EL (cell line): ENCODE results near the gene BMP7.
"Not testable (repeated sequence)": the region's sequence is repeated elsewhere in the genome, so short reads cannot be mapped to it uniquely, and the experiment has no call there.

Experiments used
- DNase-seq: peaks from one replicate; pipeline ENCODE4 v3.0.0-alpha.2; 2016

BMP7 gene

DNA sequence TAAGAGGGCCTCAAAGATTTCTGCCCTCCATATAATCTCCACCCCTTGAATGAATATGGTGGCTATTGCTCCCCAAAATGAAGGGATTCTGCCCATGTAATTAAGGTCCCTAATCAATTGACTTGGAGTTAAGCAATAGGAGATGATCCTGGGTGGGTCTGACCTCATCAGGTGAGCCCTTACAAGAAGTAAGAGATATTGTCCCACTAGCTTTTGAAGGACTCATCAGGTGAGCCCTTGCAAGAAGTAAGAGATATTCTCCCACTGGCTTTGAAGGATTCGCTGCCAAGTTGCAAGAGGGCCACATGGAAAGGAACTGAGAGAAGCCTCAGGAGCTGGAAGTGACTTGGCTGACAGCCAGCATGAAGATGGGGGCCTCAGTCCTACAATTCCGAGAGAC, 103.4 kb downstream of the BMP7 start:
- DNase-seq = no peak

DNA sequence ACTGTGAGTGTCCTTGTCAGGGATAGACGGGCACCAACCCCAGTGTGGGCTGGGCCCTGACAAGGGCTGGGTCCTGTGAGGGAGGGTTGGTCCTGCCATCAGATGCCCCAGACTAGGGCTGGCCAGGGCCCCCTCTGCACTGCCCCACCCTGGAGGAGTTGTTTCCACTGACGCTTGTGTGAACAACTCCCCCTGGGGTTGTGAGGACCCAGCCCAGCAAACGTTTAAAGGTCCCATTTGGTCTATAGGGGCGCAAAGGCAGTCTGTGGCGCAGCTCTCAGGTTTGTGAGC, 104.1 kb downstream of the BMP7 start:
- no peak for DNase-seq

DNA sequence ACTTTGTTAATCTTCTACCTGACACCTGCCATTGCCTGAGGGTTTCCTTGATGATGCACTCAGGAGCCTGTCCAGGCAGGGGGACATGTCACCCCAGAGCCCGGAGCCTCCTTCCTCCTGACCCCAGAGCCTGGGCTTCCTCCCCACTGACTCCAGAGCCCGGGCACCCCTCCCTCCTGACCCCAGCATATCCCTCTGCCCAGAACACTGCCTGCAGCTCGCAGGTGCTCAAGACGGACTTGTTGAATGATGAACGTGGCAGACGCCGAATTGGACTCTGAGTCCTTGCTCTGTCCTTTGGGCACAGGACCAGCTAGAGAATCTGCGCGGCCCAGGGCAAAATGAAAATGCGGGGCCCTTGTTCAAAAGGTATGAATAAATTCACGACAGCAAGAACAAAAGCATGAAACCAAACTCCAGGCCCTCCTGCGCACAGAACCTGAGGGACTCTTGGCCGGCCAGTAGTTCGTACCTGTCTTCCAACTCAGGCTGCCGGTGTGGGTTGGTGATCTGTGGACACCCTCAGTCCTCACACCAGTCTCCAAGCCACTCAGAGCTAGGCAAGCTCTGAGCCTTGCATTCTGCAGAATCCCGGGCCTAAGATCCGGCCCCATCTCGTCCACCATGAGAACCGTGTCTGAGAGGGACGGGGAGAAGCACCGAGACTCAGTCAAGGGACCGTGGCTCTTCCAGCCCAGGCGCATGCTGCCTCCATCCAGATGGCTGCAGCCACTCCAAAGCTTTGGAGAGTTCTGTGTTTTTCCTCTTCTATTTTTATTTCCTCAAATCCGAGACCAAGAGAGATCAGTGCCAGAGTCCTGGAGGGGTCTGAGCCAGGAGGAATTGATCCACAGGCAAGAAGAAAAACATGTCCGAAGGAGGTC, 104.7 kb downstream of the BMP7 start:
- no peak for DNase-seq

DNA sequence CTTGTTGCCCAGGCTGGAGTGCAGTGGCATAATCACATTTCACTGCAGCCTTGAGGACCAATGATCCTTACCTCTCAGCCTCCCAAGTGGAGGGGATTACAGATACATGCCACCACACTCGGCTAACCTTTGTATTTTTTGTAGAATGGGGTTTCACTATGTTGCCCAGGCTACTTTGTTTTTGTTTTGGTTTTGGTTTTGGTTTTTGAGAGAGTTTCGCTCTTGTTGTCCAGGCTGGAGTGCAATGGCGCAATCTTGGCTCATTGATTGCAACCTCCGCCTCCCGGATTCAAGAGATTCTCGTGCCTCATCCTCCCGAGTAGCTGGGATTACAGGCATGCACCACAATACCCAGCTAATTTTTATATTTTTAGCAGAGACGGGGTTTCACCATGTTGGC, 105.5 kb downstream of the BMP7 start:
- no peak for DNase-seq

DNA sequence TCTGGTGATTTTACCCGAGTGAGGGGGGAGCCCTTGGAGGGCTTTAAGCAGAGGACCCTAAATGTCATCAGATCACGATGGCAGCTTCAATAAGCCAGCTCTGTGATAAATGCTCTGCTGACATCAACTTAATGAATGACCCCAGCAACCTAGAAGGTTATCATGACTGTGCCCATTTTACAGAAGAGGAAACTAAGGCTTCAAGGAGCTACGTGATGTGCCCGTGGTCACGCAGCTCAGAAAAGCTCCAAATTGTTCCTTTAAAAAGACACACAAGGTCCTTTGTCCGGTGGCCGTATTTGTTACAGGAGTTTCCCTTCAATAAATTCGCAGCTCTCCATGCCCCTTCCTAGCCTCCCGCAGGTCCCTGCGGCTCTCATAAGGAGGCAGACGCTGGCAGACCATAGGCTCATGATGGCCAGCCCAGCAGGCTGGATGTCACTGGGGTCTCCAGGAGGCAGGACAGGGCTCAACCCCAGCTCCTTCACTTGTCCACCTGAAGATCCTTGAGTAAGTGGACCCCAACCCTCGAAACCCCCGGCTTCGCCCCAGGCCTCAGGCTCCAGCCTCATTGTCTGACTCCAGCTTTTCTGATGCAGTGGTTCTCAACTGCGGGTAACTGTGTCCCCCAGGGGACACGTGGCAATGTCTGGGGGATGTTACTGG, 106.4 kb downstream of the BMP7 start:
- no peak for DNase-seq

DNA sequence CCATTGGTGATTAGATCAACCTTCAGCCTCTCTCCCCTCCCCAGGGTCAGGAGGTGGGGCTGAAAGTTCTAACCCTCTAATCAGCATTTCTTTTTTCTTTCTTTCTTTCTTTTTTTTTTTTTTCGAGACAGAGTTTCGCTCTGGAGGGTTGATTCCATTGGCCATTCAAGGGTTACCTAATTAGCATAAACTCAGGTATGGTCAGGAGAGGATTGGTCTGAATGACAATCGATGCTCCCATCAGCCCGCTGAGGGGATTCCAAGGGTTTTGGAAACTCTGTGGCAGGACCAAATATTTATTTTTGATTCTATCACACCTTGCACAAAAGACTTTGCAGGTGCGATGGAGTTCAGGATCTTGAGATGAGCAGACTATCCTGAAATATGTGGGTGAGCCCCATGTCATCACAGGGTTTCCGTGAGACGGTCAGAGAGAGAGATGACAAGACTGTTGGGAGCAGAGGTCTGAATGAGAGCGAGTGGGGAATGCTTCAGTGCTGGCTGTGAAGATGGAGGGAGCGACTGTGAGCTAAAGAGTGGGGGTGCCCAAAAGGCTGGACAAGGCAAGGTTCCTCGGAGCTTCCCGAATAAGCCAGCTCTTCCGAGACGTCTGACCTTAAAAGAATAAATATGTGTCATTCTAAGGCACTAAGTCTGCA, 107.1 kb downstream of the BMP7 start:
- no peak for DNase-seq

DNA sequence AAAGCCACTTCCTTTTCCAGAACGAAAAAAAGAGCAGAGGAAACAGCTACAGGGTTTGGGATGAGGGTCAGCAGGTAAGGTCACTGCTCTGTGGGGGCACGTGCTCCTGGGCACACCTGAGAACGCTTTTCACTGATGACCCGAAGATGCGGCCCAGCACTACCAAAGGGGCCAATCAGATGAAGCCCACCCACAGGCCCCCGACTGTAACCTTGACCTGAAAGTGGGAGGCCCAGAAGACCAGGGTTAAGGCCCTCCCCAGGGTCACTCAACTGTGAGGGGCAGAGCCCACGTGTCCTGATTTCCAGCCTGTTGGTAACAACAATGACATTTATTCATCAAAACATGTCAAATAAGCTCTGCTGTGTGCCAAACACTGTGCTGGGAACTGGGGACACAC, 108.0 kb downstream of the BMP7 start:
- no peak for DNase-seq

DNA sequence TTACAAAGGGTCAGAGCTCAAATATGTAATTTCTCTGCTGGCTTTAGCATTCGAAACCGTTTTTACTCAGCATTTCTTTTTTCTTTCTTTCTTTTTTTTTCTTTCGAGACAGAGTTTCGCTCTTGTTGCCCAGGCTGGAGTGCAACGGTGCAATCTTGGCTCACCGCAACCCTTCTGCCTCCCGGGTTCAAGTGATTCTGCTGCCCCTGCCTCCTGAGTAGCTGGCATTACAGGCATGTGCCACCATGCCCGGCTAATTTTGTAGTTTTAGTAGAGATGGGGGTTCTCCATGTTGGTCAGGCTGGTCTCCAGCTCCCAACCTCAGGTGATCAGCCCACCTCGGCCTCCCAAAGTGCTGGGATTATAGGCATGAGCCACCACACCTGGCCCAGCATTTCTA, 108.7 kb downstream of the BMP7 start:
- not testable (repeated sequence) for DNase-seq

DNA sequence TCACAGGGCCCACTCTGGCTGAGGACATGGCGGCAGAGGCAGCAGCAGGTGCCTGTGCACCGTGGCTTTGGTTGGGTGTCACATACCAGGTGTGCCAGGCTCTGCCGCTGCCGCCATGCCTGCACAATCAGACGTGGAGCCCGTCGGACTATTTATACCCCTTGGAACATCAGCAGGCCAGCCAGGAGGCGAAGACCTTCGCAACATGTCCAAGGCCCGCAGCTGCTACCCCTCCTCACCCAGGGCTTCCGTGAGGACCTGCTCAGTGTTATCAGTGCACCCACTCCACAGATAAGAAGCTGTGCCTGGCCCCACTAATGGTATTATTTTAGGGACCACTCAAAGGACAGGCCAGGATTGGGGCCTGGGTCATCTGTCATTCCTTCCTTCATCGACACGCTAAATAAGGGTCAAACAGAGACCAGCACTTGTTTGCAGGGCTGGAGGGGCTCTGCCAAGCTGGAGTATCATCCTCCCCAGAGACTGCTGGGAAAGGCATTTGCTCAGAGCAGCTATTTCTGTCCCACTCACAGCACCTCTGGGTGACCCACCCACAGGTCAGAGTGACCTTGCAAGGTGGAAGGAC, 109.2 kb downstream of the BMP7 start:
- DNase-seq = no peak

DNA sequence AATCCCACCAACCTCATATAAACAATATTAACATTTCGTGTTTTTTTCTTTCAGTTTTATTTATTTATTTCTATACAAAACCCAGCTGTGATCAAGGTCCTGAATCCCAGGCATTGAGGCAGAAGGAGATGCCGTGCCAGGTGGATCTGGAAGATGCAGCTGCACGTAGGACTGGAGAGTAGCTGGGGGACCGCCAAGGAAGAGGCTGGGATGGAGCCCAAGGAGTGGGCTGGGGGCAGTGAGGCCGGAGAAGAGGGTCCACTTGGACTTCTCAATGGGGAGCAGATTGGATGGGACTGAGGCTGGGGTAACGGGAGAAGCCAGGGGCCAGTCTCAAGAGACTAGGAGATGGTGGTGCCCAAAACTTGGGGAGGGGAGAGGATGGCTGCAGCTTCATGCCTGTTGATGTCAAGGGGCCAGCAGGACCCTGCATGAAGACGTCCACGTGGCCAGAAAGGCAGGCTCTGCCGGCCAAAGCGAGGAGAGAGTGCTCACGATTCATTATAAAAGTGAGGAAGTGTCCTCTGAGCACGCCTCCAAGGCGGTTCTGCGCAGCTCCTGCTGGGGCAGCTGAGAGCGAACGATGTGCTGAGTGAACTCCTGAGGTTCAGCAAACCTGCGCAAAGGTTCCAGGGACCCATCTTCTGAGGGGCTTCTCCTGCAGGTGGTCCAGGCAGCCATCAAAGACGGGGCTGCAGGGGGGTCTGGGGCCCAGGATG, 110.3 kb downstream of the BMP7 start:
- no peak for DNase-seq

DNA sequence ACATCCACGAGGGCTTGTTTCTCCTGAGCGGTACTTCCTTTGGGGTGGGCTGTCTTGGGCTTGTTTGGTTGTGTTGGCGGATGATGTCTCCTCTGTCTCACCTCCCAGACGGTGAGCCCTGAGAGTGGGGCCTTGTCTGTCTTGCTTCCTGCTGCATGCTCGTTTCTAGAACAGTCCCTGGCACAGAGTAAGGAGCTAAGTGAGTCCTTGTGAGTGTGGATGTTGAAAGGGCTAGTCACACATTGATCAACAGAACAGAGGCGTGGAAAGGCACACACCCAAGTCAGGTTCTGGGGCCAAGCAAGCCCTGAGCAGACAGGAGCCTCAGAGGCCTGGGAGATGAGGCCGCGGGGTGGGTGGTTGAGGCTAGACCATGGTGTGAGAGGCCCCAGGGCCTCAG, 111.0 kb downstream of the BMP7 start:
- no peak for DNase-seq

DNA sequence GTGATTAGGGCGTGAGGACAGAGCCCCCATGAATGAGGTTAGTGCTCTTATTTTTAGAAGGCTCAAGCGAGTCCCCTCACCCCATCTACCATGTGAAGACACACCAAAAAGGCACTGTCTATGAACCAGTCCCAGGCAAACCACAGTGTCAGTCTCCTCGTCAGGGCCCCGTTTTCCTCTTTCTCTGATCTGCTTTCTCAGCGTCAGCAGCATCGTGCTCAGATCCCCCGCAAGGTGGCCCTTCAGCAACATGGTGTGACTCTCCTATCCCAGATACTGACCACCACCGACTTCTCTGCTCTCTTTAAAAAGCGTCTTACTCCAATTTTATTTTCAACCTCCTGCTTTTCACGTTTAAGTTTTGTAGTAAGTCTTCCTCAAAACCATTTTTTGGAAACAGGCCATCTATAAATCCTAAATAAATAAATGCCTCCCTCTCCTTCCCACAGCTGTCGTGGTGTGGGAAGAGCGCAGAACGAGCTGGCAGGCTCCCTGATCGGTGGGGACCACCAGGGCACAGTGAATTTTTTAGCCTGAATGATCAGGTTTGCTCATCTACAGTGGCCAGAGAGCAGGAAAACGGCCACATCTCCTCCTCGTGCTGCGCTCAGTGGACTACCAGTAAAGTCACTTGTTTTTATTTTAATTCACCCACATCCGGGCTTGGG, 113.1 kb downstream of the BMP7 start:
- no peak for DNase-seq

DNA sequence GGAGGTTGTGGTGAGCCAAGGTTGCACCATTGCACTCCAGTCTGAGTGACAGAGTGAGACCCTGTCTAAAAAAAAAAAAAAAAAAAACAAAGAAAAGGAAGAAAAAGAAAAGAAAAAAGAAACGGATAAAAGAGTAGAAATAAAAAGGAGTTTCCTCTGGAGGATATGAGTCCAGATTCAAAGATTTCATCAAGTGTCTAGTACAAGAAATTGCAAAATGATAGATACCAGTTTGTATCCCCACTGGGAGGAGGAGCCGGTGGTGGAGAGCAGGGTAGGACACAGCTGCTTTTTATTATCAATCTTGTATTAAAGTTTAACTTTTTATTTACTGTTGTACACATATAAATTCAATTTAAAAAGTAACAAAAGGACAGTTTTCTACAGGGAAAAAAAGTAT, 113.9 kb downstream of the BMP7 start:
- DNase-seq = no peak

DNA sequence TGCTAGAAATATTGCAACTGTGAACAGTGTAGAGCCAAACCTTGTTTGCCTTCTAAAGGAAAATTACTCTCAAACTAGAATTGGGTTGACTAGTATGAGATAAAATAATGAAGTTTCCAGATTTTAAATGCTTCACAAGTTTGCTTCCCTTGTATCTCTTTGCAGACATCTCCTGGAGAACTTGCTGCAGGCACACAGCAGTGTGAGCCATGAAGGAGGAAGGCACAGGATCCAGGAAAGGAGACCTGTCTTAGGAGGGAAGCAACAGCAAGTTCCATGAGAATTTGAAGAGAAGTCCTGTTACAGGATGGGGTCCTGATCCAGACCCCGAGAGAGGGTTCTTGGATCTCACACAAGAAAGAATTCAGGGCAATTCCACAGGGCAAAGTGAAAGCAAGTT, 115.9 kb downstream of the BMP7 start:
- no peak for DNase-seq

DNA sequence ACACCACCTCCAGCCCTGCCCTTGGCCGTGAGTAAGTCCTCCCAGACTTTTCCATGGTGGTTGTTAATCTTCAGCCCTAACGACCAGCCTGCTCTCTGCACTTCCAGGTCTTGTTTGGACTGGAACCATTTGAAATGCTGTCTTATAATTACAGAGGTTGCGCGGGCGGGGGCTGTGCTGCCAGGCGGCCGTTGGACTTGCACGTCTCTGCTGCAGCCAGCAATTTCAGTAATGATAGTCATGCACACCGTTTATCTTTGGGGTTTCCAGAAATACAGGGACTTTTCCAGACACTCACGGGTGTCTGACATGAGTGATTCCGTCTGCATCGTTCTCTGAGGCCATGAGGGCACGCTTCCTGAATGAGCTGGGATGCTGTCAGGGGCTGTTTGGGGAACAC, 118.2 kb downstream of the BMP7 start:
- no peak for DNase-seq

DNA sequence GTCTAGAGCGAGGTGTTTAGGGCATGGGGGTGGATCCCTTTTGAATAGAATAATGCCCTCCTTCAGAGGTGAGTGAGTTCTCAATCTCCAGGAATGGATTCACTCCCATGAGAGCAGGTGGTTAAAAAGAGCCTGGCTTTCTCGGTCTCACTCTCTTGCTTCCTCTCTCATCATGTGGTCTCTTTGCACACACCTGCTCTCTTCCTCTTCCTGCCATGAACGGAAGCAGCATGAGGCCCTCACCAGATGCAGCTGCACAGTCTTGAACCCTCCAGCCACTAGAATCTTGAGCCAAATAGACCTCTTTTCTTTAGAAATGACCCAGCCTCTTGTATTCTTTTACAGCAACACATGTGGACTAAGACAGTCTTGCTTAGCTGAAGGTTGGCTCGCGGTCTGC, 119.3 kb downstream of the BMP7 start:
- no peak for DNase-seq

DNA sequence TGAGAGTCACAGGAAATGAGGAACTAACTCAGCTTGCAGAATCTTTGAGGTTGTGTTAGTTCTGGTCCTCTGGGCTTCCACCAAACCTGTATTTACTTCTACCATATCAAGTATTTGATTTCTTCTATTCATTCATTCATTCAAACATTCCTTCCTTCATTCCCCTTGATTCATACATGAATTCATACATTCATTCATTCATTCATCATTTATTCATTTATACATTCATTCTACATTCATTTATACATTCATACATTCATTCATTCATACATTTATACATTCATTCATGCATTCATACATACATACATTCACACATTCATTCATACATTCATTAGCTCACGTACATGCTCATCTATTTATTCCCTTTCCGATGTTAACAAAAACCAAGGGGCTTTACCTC, 120.3 kb downstream of the BMP7 start:
- DNase-seq = no peak

DNA sequence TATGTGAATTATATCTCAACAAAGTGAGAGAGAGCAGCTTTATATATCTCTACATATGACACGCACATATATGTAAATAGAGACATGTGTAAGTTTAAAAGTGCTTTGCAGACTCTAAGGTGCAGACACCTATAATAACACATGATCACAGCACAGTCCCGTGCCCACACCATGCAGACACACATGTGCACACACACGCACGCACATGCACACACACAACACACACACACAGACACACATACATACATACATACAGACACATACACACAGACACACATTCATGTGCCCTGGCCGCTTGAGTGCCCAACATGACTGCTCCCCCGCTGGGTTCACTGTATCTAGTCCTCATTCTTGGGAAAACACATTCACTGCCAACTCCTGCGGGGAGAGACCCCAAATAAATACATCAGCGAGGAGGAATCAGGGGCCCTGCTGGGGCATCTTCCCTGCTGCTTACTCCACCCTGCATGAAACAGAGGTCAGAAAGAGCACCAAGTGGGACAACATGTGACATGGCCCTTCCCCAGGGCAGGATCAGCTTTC, 121.3 kb downstream of the BMP7 start:
- no peak for DNase-seq

DNA sequence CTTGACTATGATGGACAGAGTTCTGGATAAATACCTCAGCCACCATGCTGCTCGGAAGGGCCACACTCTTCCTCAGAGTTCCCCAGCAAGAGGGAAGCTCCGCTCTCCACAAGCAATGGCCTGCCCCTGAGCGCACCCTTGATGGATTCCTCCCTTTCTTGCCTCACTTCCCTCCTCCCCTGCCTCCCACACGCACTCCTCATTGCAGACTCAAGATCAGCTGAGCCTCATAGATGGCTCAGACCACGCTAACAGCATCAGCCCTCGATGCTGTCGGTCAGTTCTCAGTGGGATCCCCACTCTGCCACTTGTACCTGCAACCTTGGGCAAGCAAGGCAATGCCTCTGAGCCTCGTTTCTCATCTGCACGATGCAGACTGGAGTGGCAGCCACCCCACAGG, 123.3 kb downstream of the BMP7 start:
- no peak for DNase-seq

DNA sequence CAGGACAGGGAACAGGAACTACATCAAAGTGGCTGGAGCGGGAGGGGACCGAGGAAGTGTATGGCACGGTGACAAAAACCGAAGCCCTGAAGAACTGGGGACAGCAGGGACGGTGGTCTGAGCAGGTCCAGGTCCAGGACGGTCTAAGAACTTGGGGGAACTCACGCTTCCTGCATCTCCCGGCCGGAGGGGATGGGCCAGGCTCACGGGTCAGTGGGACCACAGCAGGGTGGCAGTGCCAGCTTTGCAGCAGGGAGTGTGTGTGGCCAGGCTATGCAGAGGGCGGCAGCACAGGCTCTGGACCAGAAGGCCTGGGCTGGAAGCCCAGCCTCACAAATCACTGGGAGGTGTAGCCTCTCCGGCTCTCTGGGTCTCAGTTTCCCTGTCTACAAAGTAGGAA, 123.8 kb downstream of the BMP7 start:
- DNase-seq = no peak

DNA sequence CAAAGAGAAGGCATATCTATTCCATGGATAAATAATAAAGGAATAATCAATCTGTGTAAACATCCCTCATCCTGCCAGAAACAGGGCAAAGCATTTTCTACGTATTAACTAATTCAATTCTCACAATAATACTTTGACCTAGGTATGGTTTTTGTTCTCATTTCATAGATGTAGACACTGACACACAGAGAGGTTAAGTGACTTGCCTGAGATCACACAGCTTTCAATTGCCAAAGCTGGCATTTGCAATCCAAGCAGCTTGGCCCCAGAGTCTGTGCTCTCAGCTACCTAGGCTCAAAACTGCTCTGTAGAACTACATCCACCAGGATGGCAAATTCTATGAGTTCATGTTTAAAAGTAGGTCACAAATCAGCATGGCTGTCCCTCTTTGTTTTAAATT, 124.9 kb downstream of the BMP7 start:
- DNase-seq = no peak

DNA sequence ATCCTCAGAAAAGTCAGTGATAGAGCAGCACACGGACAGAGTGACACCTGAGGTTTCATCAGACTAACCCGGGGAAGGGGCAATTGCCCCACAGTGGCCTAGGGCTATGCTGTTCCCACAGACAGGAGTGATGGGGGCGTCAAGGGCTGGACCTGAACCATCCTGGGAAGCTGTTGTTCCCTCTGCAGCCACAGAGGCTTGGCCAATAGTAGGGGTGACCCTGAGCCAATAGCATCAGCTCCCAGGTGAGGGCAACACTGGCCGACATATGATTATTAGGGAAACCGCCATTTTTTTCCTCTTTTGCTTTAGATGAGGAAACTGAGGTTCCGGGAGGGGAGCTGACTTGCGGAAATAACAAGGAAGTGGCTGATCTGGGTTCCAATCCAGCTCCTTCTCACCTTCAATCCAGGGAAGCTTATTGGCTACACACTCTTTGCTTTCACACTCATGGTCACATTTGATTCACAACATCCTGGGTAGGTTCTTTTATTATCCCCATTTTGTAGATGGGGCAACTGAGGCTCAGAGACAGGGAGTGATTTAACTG, 126.0 kb downstream of the BMP7 start:
- no peak for DNase-seq
